ENCODE measurements around the gene LDLR. TPM values are rescaled to one million over a fixed set of nuclear protein-coding genes. Genes with fewer than 3 reads are reported as not detected.

The LDLR gene
- total RNA-seq, 1 donor from 2014 or later: 123 TPM

- no peak overlapping the region for H3K4me3 ChIP-seq (ENCODE audit: low read depth, low read length)
- no peak for DNase-seq (ENCODE audit: low read depth)
- TF ChIP-seq CTCF (conservative IDR thresholded peaks at IDR 0.05; ENCODE audit: low read depth, low read length): no peak
These were observed 51.6 kb downstream of the LDLR start for GRCh38 chr19:11140896-11141295.

- TF ChIP-seq CTCF (conservative IDR thresholded peaks at IDR 0.05; ENCODE audit: low read depth, low read length): peak; percentile 36
- no peak for DNase-seq (ENCODE audit: low read depth)
- no peak overlapping the region for H3K4me3 ChIP-seq (ENCODE audit: low read depth, low read length)
These were observed 52.8 kb downstream of the LDLR start for GRCh38 chr19:11141937-11142527.

- DNase-seq (ENCODE audit: low read depth): no peak
- H3K4me3 ChIP-seq (ENCODE audit: low read depth, low read length): peak overlapping the region; percentile 37
- TF ChIP-seq CTCF (conservative IDR thresholded peaks at IDR 0.05; ENCODE audit: low read depth, low read length): no peak
These were observed 53.4 kb downstream of the LDLR start for GRCh38 chr19:11142528-11143171.

GRCh38 chr19:11145536-11145924, 56.3 kb downstream of the LDLR start:
- no peak overlapping the region for H3K4me3 ChIP-seq (ENCODE audit: low read depth, low read length)
- TF ChIP-seq CTCF (conservative IDR thresholded peaks at IDR 0.05; ENCODE audit: low read depth, low read length): no peak
- no peak for DNase-seq (ENCODE audit: low read depth)

- TF ChIP-seq CTCF (conservative IDR thresholded peaks at IDR 0.05; ENCODE audit: low read depth, low read length): no peak
- DNase-seq (ENCODE audit: low read depth): no peak
- no peak overlapping the region for H3K4me3 ChIP-seq (ENCODE audit: low read depth, low read length)
These were observed 58.7 kb downstream of the LDLR start for GRCh38 chr19:11148001-11148400.

- H3K4me3 ChIP-seq (ENCODE audit: low read depth, low read length): no peak overlapping the region
- no peak for DNase-seq (ENCODE audit: low read depth)
- no peak for TF ChIP-seq CTCF (conservative IDR thresholded peaks at IDR 0.05; ENCODE audit: low read depth, low read length)
These were observed 61.9 kb downstream of the LDLR start for GRCh38 chr19:11151181-11151580.

All from epithelial cell of proximal tubule (primary cell).